ENCODE results near the gene MYO18A. TPM values are rescaled to one million over a fixed set of nuclear protein-coding genes. Genes with fewer than 3 reads are reported as not detected.

MYO18A gene
- total RNA-seq, 1 experiment from 2014 or later = 37.2 TPM

DNA sequence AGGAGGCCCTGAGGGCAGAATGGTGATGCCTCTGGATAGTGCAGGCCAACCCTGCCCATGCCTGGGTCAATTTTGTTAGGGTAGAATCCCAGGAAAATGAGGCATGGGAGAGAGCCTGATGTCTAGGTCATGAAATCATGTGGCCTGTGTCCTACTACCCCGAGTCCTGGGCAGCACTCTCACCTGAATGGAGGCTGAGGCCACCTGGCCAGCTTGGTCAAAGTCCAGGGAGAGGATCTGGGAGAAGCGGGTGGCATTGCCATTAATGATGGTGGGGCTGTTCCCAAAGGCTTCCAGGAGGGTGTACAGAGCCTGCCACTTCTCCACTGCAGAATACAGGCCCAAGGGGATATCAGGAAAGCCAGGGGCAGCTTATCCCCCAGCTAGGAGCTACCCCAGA lies 59.8 kb downstream of the MYO18A start:
- intact Hi-C loops (cut with micrococcal nuclease) = no loop called here
- no peak overlapping the region for H3K27ac ChIP-seq (ENCODE audit: low read depth, low read length)
- CTCF ChIA-PET = interaction anchor here (1.7 kb wide), 1 partner anchor 155 kb away, joined by 7 read pairs; no protein-coding TSS in a partner anchor
- H3K9me3 ChIP-seq (ENCODE audit: control insufficient read depth in 1 of 2, insufficient read depth in 1 of 2, low read depth in 1 of 2, low read length in 2 of 2) = no peaks in the 10 kb centered on the region
- BruUV-seq (replicated peaks) = no TSS peak
- H3K79me2 ChIP-seq (ENCODE audit: insufficient read depth, low read length) = peaks cover 2% of the 10 kb centered on the region; the same call in 1 of the 2 replicates
- DNase-seq (ENCODE audit: low read depth, low spot score) (no peak), ATAC-seq (no peak)
- TF ChIP-seq EZH2 (IDR thresholded peaks at IDR 0.05) = no peak
- TF ChIP-seq ZNF274 (IDR thresholded peaks at IDR 0.05; ENCODE audit: low read depth, low read length) = no peak
- TF ChIP-seq, protein P1, sequence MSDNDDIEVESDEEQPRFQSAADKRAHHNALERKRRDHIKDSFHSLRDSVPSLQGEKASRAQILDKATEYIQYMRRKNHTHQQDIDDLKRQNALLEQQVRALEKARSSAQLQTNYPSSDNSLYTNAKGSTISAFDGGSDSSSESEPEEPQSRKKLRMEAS (IDR thresholded peaks at IDR 0.05) = no peak
- no peak for TF ChIP-seq POLR2AphosphoS5 (IDR thresholded peaks at IDR 0.05; ENCODE audit: low read depth, low read length)
- TF ChIP-seq, protein P2, sequence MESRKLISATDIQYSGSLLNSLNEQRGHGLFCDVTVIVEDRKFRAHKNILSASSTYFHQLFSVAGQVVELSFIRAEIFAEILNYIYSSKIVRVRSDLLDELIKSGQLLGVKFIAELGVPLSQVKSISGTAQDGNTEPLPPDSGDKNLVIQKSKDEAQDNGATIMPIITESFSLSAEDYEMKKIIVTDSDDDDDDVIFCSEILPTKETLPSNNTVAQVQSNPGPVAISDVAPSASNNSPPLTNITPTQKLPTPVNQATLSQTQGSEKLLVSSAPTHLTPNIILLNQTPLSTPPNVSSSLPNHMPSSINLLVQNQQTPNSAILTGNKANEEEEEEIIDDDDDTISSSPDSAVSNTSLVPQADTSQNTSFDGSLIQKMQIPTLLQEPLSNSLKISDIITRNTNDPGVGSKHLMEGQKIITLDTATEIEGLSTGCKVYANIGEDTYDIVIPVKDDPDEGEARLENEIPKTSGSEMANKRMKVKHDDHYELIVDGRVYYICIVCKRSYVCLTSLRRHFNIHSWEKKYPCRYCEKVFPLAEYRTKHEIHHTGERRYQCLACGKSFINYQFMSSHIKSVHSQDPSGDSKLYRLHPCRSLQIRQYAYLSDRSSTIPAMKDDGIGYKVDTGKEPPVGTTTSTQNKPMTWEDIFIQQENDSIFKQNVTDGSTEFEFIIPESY (IDR thresholded peaks at IDR 0.05; ENCODE audit: extremely low read depth, insufficient replicate concordance, low read length) = no peak
- TF ChIP-seq RAD21 (IDR thresholded peaks at IDR 0.05; ENCODE audit: low read depth) = no peak
- no peak for TF ChIP-seq ZFX (IDR thresholded peaks at IDR 0.05)
- no peak for TF ChIP-seq SP1 (IDR thresholded peaks at IDR 0.05; ENCODE audit: low read depth)
- no peak for TF ChIP-seq JUND (IDR thresholded peaks at IDR 0.05)
- no peak for TF ChIP-seq SIN3A (IDR thresholded peaks at IDR 0.05; ENCODE audit: low read depth)
- TF ChIP-seq, protein P3, sequence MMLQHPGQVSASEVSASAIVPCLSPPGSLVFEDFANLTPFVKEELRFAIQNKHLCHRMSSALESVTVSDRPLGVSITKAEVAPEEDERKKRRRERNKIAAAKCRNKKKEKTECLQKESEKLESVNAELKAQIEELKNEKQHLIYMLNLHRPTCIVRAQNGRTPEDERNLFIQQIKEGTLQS (IDR thresholded peaks at IDR 0.05) = no peak
- no peak for TF ChIP-seq EZH2phosphoT487 (IDR thresholded peaks at IDR 0.05; ENCODE audit: borderline replicate concordance)
- no peak for TF ChIP-seq EGR1 (IDR thresholded peaks at IDR 0.05; ENCODE audit: low read depth)
- TF ChIP-seq YY1 (IDR thresholded peaks at IDR 0.05; ENCODE audit: extremely low read depth, insufficient replicate concordance, low read depth, low read length) = no peak
- TF ChIP-seq, protein P4, sequence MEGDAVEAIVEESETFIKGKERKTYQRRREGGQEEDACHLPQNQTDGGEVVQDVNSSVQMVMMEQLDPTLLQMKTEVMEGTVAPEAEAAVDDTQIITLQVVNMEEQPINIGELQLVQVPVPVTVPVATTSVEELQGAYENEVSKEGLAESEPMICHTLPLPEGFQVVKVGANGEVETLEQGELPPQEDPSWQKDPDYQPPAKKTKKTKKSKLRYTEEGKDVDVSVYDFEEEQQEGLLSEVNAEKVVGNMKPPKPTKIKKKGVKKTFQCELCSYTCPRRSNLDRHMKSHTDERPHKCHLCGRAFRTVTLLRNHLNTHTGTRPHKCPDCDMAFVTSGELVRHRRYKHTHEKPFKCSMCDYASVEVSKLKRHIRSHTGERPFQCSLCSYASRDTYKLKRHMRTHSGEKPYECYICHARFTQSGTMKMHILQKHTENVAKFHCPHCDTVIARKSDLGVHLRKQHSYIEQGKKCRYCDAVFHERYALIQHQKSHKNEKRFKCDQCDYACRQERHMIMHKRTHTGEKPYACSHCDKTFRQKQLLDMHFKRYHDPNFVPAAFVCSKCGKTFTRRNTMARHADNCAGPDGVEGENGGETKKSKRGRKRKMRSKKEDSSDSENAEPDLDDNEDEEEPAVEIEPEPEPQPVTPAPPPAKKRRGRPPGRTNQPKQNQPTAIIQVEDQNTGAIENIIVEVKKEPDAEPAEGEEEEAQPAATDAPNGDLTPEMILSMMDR (IDR thresholded peaks at IDR 0.05 in 2 of 3, conservative IDR thresholded peaks at IDR 0.05 in 1 of 3; ENCODE audit: borderline replicate concordance in 1 of 3, insufficient read depth in 1 of 3, low read depth in 2 of 3, low read length in 2 of 3) = no peak
- H3K9me2 ChIP-seq (ENCODE audit: insufficient read depth) = no peaks in the 10 kb centered on the region
- H4K20me1 ChIP-seq (ENCODE audit: insufficient read depth) = no peaks in the 10 kb centered on the region; the same call in 1 of the 2 replicates
- no peaks in the 10 kb centered on the region for H3K27me3 ChIP-seq (ENCODE audit: insufficient read depth, low read length)
- 0 out of 4 replicates have a peak, but pooled peaks cover 0 to 1% of the 10 kb centered on the region in 2 experiments for H3K36me3 ChIP-seq (ENCODE audit: control insufficient read depth in 1 of 2, insufficient read depth in 2 of 2, low read length in 2 of 2)
- POLR2A ChIA-PET = no interaction called here
- RAD21 ChIA-PET (ENCODE audit: low non-redundant PET in 1 of 2, low total read pairs in 2 of 2, uncharacterized antibody in 2 of 2, unreplicated experiment in 2 of 2) = no interaction called here
- H2AFZ ChIP-seq (ENCODE audit: low read depth, low read length, poor library complexity, severe bottlenecking) = no peak overlapping the region
- no peak overlapping the region for H3K4me2 ChIP-seq (ENCODE audit: low read length)
- H3K4me3 ChIP-seq (replicated peaks in 1 of 2; ENCODE audit: low read depth in 1 of 2, low read length in 2 of 2) = no peak overlapping the region
- peaks cover 13 to 17% of the 10 kb centered on the region in 2 experiments; a peak in 3 of 4 replicates for H3K4me1 ChIP-seq (ENCODE audit: control insufficient read depth in 1 of 2, insufficient read depth in 2 of 2, low read length in 2 of 2)
- no peak overlapping the region for H3K9ac ChIP-seq (ENCODE audit: low read length)

Data from HCT116 (cell line).